Neural cell (in vitro differentiated cells): ENCODE measurements around the gene BRCA2. TPM values are rescaled to one million over a fixed set of nuclear protein-coding genes. Genes with fewer than 3 reads are reported as not detected.

Experiments used
- H2AFZ ChIP-seq: fragments of 200-600, 300-800 bp; sonication (generic), shearing (Covaris generic); 2 replicates; pipeline ENCODE4 v1.6.0; 2014; ENCODE audit warnings: low read depth, mild to moderate bottlenecking, antibody characterized with exemption, low read length, moderate library complexity
- H3F3A ChIP-seq: fragments of 200-600 bp; shearing (Covaris generic); 2 replicates; pipeline ENCODE4 v1.6.1; 2016; ENCODE audit warnings: mild to moderate bottlenecking, moderate library complexity, mixed read lengths, antibody characterized with exemption, low read length; ENCODE audit not compliant: insufficient read depth, poor library complexity, severe bottlenecking
- H3K27ac ChIP-seq: fragments of 200-600, 300-800 bp; sonication (generic), shearing (Covaris generic); 2 replicates; pipeline ENCODE4 v1.5.1; 2014; ENCODE audit warnings: mild to moderate bottlenecking, low read length, moderate library complexity
- H3K27me3 ChIP-seq: fragments of 300-800, 200-600 bp; sonication (generic), shearing (Covaris generic); 2 replicates; pipeline ENCODE4 v1.6.0; 2014; ENCODE audit warnings: mild to moderate bottlenecking, low read depth, low read length, moderate library complexity; ENCODE audit not compliant: insufficient read depth
- H3K36me3 ChIP-seq: fragments of 300-800, 200-600 bp; sonication (generic), shearing (Covaris generic); 2 replicates; pipeline ENCODE4 v1.5.1; 2014; ENCODE audit warnings: mild to moderate bottlenecking, antibody characterized with exemption, low read length, moderate library complexity; ENCODE audit not compliant: insufficient read depth
- H3K4me2 ChIP-seq: fragments of 300-800, 200-600 bp; sonication (generic), shearing (Covaris generic); 2 replicates; pipeline ENCODE4 v1.6.0; 2014; ENCODE audit warnings: mild to moderate bottlenecking, low read length
- H3K4me3 ChIP-seq: fragments of 300-800, 200-600 bp; sonication (generic), shearing (Covaris generic); 2 replicates; pipeline ENCODE4 v1.5.1; 2014; ENCODE audit warnings: mild to moderate bottlenecking, low read length, moderate library complexity
- H3K79me2 ChIP-seq: fragments of 200-600 bp; shearing (Covaris generic); replicated peaks from 2 replicates; pipeline ENCODE4 v1.6.0; 2014; ENCODE audit warnings: mild to moderate bottlenecking, low read length, moderate library complexity; ENCODE audit not compliant: insufficient read depth
- H3K9ac ChIP-seq: fragments of 300-800, 200-600 bp; sonication (generic), shearing (Covaris generic); 2 replicates; pipeline ENCODE4 v1.6.1; 2016; ENCODE audit warnings: mild to moderate bottlenecking, low read length, mixed read lengths
- H3K9me2 ChIP-seq: fragments of 200-600 bp; shearing (Covaris generic); 2 replicates; pipeline ENCODE4 v1.6.1; 2016; ENCODE audit warnings: mild to moderate bottlenecking, low read length, mixed read lengths; ENCODE audit not compliant: insufficient read depth
- H3K9me3 ChIP-seq: fragments of 200-600, 300-800 bp; sonication (generic), shearing (Covaris generic); 2 replicates; pipeline ENCODE4 v1.6.1; 2016; ENCODE audit warnings: mild to moderate bottlenecking, mixed run types, low read length, moderate library complexity, mixed read lengths
- H4K20me1 ChIP-seq: fragments of 200-600 bp; shearing (Covaris generic); 2 replicates; pipeline ENCODE4 v1.6.1; 2016; ENCODE audit warnings: mild to moderate bottlenecking, mixed run types; ENCODE audit not compliant: insufficient read depth
- CTCF ChIP-seq: fragments of 450-650 bp; IDR thresholded peaks from 2 replicates; pipeline ENCODE4 v1.5.1; 2014; ENCODE audit warnings: antibody characterized with exemption, mild to moderate bottlenecking, moderate library complexity; ENCODE audit not compliant: poor library complexity, severe bottlenecking
- EP300 ChIP-seq: fragments of 450-650 bp; conservative IDR thresholded peaks from 2 replicates; pipeline ENCODE4 v1.6.1; 2014; ENCODE audit warnings: antibody characterized with exemption, mild to moderate bottlenecking, moderate library complexity; ENCODE audit not compliant: poor library complexity, severe bottlenecking
- EZH2 ChIP-seq: fragments of 200-600, 300-800 bp; shearing (Covaris generic), sonication (generic); IDR thresholded peaks from 2 replicates; pipeline ENCODE4 v1.6.1; 2014; ENCODE audit warnings: antibody characterized with exemption, low read length, borderline replicate concordance, mild to moderate bottlenecking; ENCODE audit not compliant: insufficient read depth, poor library complexity, severe bottlenecking
- MXI1 ChIP-seq: fragments of 450-650 bp; conservative IDR thresholded peaks from 2 replicates; pipeline ENCODE4 v1.6.1; 2014; ENCODE audit warnings: antibody characterized with exemption, mild to moderate bottlenecking; ENCODE audit not compliant: poor library complexity, severe bottlenecking
- POLR2AphosphoS5 ChIP-seq: IDR thresholded peaks from 2 replicates; pipeline ENCODE4 v1.6.1; 2012
- RAD21 ChIP-seq: fragments of 450-650 bp; conservative IDR thresholded peaks from 2 replicates; pipeline ENCODE4 v1.6.1; 2014; ENCODE audit warnings: antibody characterized with exemption, mild to moderate bottlenecking, moderate library complexity
- SMC3 ChIP-seq: fragments of 450-650 bp; conservative IDR thresholded peaks from 2 replicates; pipeline ENCODE4 v1.6.1; 2014; ENCODE audit warnings: antibody characterized with exemption, mild to moderate bottlenecking, moderate library complexity; ENCODE audit not compliant: poor library complexity
- TAF1 ChIP-seq: IDR thresholded peaks from 2 replicates; pipeline ENCODE4 v1.6.1; 2012; ENCODE audit warnings: low read depth
- polyA plus RNA-seq: library from polyadenylated mRNA; depleted of rRNA; stranded (reverse); fragments of >200 nt; gene quantifications from 2 replicates; pipeline ENCODE4 v1.2.3, GENCODE V29; 2014
- TF ChIP-seq, protein P1 (sequence below): IDR thresholded peaks from 2 replicates; pipeline ENCODE4 v1.6.1; 2012; ENCODE audit warnings: borderline replicate concordance

BRCA2 gene
- polyA plus RNA-seq, 1 donor from 2014 or later = 0.11 TPM

- Histone ChIP-seq H3K4me3 (no peak overlapping the region), H3K9me2 (no peaks in the 10 kb centered on the region), H4K20me1 (no peaks in the 10 kb centered on the region), H3K36me3 (no peaks in the 10 kb centered on the region), H3K4me2 (no peak overlapping the region), H2AFZ (no peak overlapping the region), H3K27ac (no peak overlapping the region), H3K27me3 (no peaks in the 10 kb centered on the region), H3K9me3 (no peaks in the 10 kb centered on the region), H3K79me2 (no peaks in the 10 kb centered on the region), H3K9ac (no peak overlapping the region), H3F3A (no peaks in the 10 kb centered on the region)
- TF ChIP-seq, protein P1, sequence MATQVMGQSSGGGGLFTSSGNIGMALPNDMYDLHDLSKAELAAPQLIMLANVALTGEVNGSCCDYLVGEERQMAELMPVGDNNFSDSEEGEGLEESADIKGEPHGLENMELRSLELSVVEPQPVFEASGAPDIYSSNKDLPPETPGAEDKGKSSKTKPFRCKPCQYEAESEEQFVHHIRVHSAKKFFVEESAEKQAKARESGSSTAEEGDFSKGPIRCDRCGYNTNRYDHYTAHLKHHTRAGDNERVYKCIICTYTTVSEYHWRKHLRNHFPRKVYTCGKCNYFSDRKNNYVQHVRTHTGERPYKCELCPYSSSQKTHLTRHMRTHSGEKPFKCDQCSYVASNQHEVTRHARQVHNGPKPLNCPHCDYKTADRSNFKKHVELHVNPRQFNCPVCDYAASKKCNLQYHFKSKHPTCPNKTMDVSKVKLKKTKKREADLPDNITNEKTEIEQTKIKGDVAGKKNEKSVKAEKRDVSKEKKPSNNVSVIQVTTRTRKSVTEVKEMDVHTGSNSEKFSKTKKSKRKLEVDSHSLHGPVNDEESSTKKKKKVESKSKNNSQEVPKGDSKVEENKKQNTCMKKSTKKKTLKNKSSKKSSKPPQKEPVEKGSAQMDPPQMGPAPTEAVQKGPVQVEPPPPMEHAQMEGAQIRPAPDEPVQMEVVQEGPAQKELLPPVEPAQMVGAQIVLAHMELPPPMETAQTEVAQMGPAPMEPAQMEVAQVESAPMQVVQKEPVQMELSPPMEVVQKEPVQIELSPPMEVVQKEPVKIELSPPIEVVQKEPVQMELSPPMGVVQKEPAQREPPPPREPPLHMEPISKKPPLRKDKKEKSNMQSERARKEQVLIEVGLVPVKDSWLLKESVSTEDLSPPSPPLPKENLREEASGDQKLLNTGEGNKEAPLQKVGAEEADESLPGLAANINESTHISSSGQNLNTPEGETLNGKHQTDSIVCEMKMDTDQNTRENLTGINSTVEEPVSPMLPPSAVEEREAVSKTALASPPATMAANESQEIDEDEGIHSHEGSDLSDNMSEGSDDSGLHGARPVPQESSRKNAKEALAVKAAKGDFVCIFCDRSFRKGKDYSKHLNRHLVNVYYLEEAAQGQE = no peak
Observed at GRCh38 chr13:32446220-32446619, 130.9 kb downstream of the BRCA2 start.

DNA sequence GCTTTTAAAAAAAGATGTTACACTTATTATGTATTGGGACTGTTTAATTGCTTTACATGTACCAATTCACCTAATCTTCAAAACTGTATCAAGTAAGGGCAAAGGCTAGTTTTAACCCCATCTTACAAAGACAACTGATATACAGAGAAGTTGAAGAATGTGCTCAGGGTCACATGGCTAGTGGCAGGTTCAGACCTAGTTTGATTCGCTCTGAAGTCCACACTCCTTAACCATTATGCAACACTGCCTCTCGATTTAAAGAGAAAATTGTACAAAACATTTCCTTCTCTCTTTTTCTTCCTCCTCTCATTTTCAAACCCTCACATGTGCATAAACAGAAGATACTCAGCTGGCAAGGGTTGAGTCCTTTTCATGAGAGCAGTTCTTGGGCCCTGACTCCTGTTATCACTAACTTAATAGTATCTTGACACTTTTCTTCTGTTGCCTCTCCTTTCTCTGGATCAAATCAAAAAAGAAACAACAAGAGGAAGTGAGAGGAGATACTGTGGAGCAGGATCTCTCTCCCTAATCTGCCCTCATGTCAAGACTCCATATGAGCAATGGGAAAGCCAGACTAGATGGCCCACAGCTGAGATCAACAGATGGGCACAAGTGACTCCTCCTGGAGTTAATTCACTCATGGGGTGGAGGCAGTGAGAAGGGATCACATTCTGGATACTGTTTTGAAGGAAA lies 131.6 kb downstream of the BRCA2 start:
- TF ChIP-seq CTCF = no peak
- no peak for TF ChIP-seq EZH2
- no peak for TF ChIP-seq POLR2AphosphoS5
- TF ChIP-seq EP300 = no peak
- TF ChIP-seq TAF1 = no peak
- TF ChIP-seq SMC3 = no peak
- TF ChIP-seq, protein P1 = no peak
- TF ChIP-seq MXI1 = no peak
- no peak for TF ChIP-seq RAD21
- H3K27ac ChIP-seq = no peak overlapping the region

More for the DNA sequence above, 131.6 kb downstream of the BRCA2 start:
- no peaks in the 10 kb centered on the region for H3F3A ChIP-seq
- H3K27me3 ChIP-seq = no peaks in the 10 kb centered on the region
- H3K36me3 ChIP-seq = no peaks in the 10 kb centered on the region
- H3K9ac ChIP-seq = no peak overlapping the region
- no peak overlapping the region for H3K4me3 ChIP-seq
- H3K9me3 ChIP-seq = peaks cover 4% of the 10 kb centered on the region
- H4K20me1 ChIP-seq = no peaks in the 10 kb centered on the region
- no peak overlapping the region for H3K4me2 ChIP-seq
- no peaks in the 10 kb centered on the region for H3K9me2 ChIP-seq
- H2AFZ ChIP-seq = no peak overlapping the region
- no peaks in the 10 kb centered on the region for H3K79me2 ChIP-seq
